Gastrocnemius medialis (tissue), 4 donors: ENCODE measurements around the gene FAM124A. TPM values are rescaled to one million over a fixed set of nuclear protein-coding genes. Genes with fewer than 3 reads are reported as not detected.

Source experiments
- ATAC-seq, 2 donors: fragments of 150-250 bp; one replicate each; pipeline ENCODE4 v1.9.1; 2016
- DNase-seq, 2 donors: peaks; one replicate each; pipeline ENCODE4 v3.0.0-alpha.2; 2019
- H3K27ac ChIP-seq, 4 donors: fragments of 200-600 bp; sonication (generic); 1 replicate in 1 of 4; 2 replicates in 3 of 4; pipeline ENCODE4 v1.5.1; 2016 to 2018; ENCODE audit warnings: mild to moderate bottlenecking in 2 of 4, moderate library complexity in 1 of 4
- H3K27me3 ChIP-seq, 3 donors: fragments of 200-600 bp; sonication (generic) in 2 of 3; 1 replicate in 1 of 3; 2 replicates in 2 of 3; pipeline versions ENCODE4 v1.5.1 to v1.6.0; 2016 to 2019; ENCODE audit warnings: mild to moderate bottlenecking in 1 of 3, moderate library complexity in 1 of 3
- H3K36me3 ChIP-seq, 2 donors: fragments of 200-600 bp; sonication (generic) in 1 of 2; one replicate each; pipeline ENCODE4 v1.5.1; 2017 to 2018
- H3K4me1 ChIP-seq, 2 donors: fragments of 200-600 bp; sonication (generic) in 1 of 2; one replicate each; pipeline ENCODE4 v1.5.1; 2016 to 2017; ENCODE audit warnings: mild to moderate bottlenecking in 2 of 2
- H3K4me3 ChIP-seq, 4 donors: fragments of 200-600 bp; sonication (generic) in 3 of 4; 1 replicate in 1 of 4; 2 replicates in 3 of 4; pipeline ENCODE4 v1.5.1; 2016 to 2019; ENCODE audit warnings: mild to moderate bottlenecking in 2 of 4
- H3K9me3 ChIP-seq, 3 donors: fragments of 200-600 bp; sonication (generic) in 2 of 3; 1 replicate in 1 of 3; 2 replicates in 2 of 3; pipeline ENCODE4 v1.5.1; 2016 to 2019
- CTCF ChIP-seq, 5 experiments: fragments of 450-650 bp in 3 of 5; fragments of 200-600 bp in 2 of 5; sonication (generic) in 2 of 5; IDR thresholded peaks in 4 of 5; conservative IDR thresholded peaks in 1 of 5; 1 replicate in 4 of 5; 2 replicates in 1 of 5; pipeline ENCODE4 v1.5.1; 2016 to 2019; ENCODE audit warnings: antibody characterized with exemption in 5 of 5, mild to moderate bottlenecking in 3 of 5, moderate library complexity in 3 of 5
- POLR2A ChIP-seq, 2 donors: fragments of 450-650 bp; IDR thresholded peaks; one replicate each; pipeline ENCODE4 v1.6.1; 2017; ENCODE audit warnings: antibody characterized with exemption in 2 of 2, mild to moderate bottlenecking in 2 of 2, moderate library complexity in 2 of 2
- in situ Hi-C, 4 donors: fragments of 200-750 bp; cut with MboI; loops; one replicate each; pipeline versions ENCODE4 v1.15.0 to v1.8.0; 2017; ENCODE audit warnings: low sequenced_read_pairs in 4 of 4
- intact Hi-C: fragments of 100-400 bp; cut with DNase I; formaldehyde crosslinking; loops from one replicate; pipeline ENCODE4 v1.15.1; 2023; ENCODE audit warnings: low total_unique reads
- total RNA-seq, 4 donors: library from RNA; depleted of rRNA; stranded (reverse); fragments of >200 nt; gene quantifications; one replicate each; pipeline versions ENCODE4 v1.1.0 to v1.2.3, GENCODE V29; 2016

FAM124A gene
- total RNA-seq, 4 donors from 2014 or later, result 0.66 to 2.0 (median 0.81) TPM

- Histone ChIP-seq H3K9me3 (no peaks in the 10 kb centered on the region), H3K4me1 (no peaks in the 10 kb centered on the region), H3K27ac (no peak overlapping the region), H3K4me3 (no peak overlapping the region), H3K36me3 (no peaks in the 10 kb centered on the region), H3K27me3 (no peaks in the 10 kb centered on the region)
- TF ChIP-seq CTCF (IDR thresholded peaks at IDR 0.05 in 4 of 5, conservative IDR thresholded peaks at IDR 0.05 in 1 of 5) (no peak), POLR2A (IDR thresholded peaks at IDR 0.05) (no peak)
- in situ Hi-C loops, result no loop called here
- ATAC-seq (no peak), DNase-seq (no peak)
- intact Hi-C loops, result no loop called here
These were observed 43.6 kb upstream of the FAM124A start for GRCh38 chr13:51178456-51179074.

GRCh38 chr13:51179432-51179971 is 42.7 kb upstream of the FAM124A start:
- Histone ChIP-seq H3K27me3 (no peaks in the 10 kb centered on the region), H3K4me1 (no peaks in the 10 kb centered on the region), H3K9me3 (no peaks in the 10 kb centered on the region), H3K4me3 (no peak overlapping the region), H3K27ac (no peak overlapping the region), H3K36me3 (no peaks in the 10 kb centered on the region)
- no peak for DNase-seq
- in situ Hi-C loops, result no loop called here
- intact Hi-C loops, result no loop called here
- no peak for ATAC-seq
- TF ChIP-seq CTCF (IDR thresholded peaks at IDR 0.05 in 4 of 5, conservative IDR thresholded peaks at IDR 0.05 in 1 of 5) (no peak), POLR2A (IDR thresholded peaks at IDR 0.05) (no peak)

GRCh38 chr13:51180853-51181511 is 41.2 kb upstream of the FAM124A start:
- Histone ChIP-seq H3K36me3 (no peaks in the 10 kb centered on the region), H3K4me3 (no peak overlapping the region), H3K27ac (no peak overlapping the region), H3K27me3 (no peaks in the 10 kb centered on the region), H3K9me3 (no peaks in the 10 kb centered on the region), H3K4me1 (no peaks in the 10 kb centered on the region)
- DNase-seq (no peak), ATAC-seq (no peak)
- intact Hi-C loops (no loop called here), in situ Hi-C loops (no loop called here)
- TF ChIP-seq POLR2A (IDR thresholded peaks at IDR 0.05) (no peak), CTCF (IDR thresholded peaks at IDR 0.05 in 4 of 5, conservative IDR thresholded peaks at IDR 0.05 in 1 of 5) (no peak)

GRCh38 chr13:51181786-51182383 is 40.3 kb upstream of the FAM124A start:
- DNase-seq, result no peak
- no peak for TF ChIP-seq POLR2A (IDR thresholded peaks at IDR 0.05)
- TF ChIP-seq CTCF (IDR thresholded peaks at IDR 0.05 in 4 of 5, conservative IDR thresholded peaks at IDR 0.05 in 1 of 5), result no peak
- no peak for ATAC-seq
- no peaks in the 10 kb centered on the region for H3K27me3 ChIP-seq
- no peak overlapping the region for H3K27ac ChIP-seq
- in situ Hi-C loops (no loop called here), intact Hi-C loops (no loop called here)
- no peaks in the 10 kb centered on the region for H3K9me3 ChIP-seq
- H3K36me3 ChIP-seq, result no peaks in the 10 kb centered on the region
- no peak overlapping the region for H3K4me3 ChIP-seq
- no peaks in the 10 kb centered on the region for H3K4me1 ChIP-seq
